Activated T-cell treated with anti-CD3 and anti-CD28 coated beads, Interleukin-2, amount 50 U/mL, for 1 hour (primary cell): ENCODE data around the gene SPATA21.
A peak's percentile ranks its signal among the peaks of the same experiment; 100 is the strongest.
"Not testable (repeated sequence)": the region's sequence is repeated elsewhere in the genome, so short reads cannot be mapped to it uniquely, and the experiment has no call there.

Experiments
- DNase-seq: peaks from one replicate; pipeline ENCODE4 v3.0.0-alpha.2; 2020

SPATA21 gene

GRCh38 chr1:16376971-16377370 is 60.3 kb downstream of the SPATA21 start:
- DNase-seq = no peak

- no peak for DNase-seq
These were observed 61.5 kb downstream of the SPATA21 start for GRCh38 chr1:16375521-16376340.

- no peak for DNase-seq
These were observed 63.0 kb downstream of the SPATA21 start for GRCh38 chr1:16374266-16374665.

GRCh38 chr1:16372535-16373285 is 64.5 kb downstream of the SPATA21 start:
- DNase-seq = no peak

GRCh38 chr1:16371725-16372124 is 65.5 kb downstream of the SPATA21 start:
- DNase-seq = no peak

GRCh38 chr1:16369821-16370220 is 67.4 kb downstream of the SPATA21 start:
- no peak for DNase-seq

- DNase-seq = no peak
These were observed 69.0 kb downstream of the SPATA21 start for GRCh38 chr1:16367968-16368890.

- DNase-seq = no peak
These were observed 69.8 kb downstream of the SPATA21 start for GRCh38 chr1:16367258-16367967.

- DNase-seq = peak; percentile 93
These were observed 70.4 kb downstream of the SPATA21 start, which contains the start of gene SZRD1 for GRCh38 chr1:16366722-16367257. TSS of gene SZRD1 (plus strand) at chr1:16367242. CDS start at chr1:16367258, 16 bp downstream.

- not testable (repeated sequence) for DNase-seq
These were observed 72.1 kb downstream of the SPATA21 start for GRCh38 chr1:16365146-16365498.

- no peak for DNase-seq
These were observed 80.4 kb downstream of the SPATA21 start for GRCh38 chr1:16356867-16357266.

GRCh38 chr1:16354619-16355018 is 82.6 kb downstream of the SPATA21 start:
- no peak for DNase-seq

GRCh38 chr1:16352842-16353535 is 84.2 kb downstream of the SPATA21 start:
- no peak for DNase-seq

GRCh38 chr1:16351994-16352841 is 85.0 kb downstream of the SPATA21 start, which contains the start of gene FBXO42:
TSS of gene FBXO42 (minus strand) at chr1:16352480. CDS start at chr1:16315418, 37,062 bp downstream.
- DNase-seq = peak; percentile 95

- DNase-seq = no peak
These were observed 85.7 kb downstream of the SPATA21 start for GRCh38 chr1:16351456-16351993.

- DNase-seq = no peak
These were observed 87.3 kb downstream of the SPATA21 start for GRCh38 chr1:16349847-16350406.
